8988T (cell line): ENCODE measurements around the gene USP7.
"Not testable (repeated sequence)": the region's sequence is repeated elsewhere in the genome, so short reads cannot be mapped to it uniquely, and the experiment has no call there.

Experiments
- DNase-seq: peaks from one replicate; pipeline ENCODE4 v3.0.0; 2011

USP7 gene

DNA sequence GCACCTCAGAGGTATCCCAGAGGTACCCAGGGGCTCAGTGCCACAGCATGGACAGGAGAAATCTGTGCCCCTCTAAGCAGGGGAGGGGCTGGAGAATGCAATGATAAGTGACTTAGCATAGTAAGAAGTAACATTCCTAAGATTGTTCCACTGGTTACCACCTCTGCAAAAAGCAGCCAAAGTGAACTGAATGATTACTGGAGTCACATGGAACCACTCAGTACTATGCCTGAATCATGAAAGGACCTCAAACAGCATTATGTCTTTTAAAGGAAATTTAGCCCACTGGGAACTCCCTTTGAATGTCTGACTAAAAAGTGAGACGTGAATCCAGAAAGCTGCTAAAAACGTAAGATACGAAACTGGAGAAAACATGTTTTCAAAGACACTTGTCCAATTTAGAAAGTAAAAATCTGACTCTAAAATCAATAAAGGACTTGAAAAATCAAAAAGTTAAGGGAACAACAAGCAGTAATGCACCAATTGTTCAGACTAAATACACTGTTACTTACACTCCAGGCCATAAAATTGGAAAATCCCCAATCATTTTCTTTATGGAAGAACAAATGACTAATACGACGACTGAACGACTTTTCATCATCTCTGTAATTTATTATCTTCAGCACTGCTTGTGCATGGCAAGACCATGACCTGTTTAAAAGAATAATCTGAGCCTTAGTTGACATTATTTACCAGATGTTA lies 42.9 kb downstream of the USP7 start:
- DNase-seq = no peak

DNA sequence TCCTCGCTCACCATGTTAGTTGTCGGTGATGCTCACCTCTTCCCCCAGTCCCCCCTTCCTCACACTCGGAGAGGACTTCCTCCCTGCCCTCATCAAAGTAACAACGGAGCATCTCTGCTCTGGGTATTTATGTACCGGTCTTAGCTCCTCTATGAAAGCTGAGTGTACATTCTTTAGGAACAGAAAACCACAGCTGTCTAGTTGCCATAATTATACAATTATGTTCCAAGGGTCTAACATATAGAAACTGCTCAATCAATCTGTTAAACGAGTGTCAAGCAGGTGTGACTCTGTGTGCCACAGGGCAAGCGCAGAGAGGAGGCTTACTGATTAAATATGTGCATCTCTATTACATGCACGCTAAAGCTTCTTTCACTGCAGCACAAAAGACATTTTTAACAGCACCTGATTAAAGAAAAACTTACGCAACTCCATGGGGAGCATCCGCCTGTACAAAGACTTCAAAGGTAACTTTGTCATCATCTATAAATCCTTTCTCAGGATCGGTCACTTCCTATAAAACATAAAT lies 43.7 kb downstream of the USP7 start:
- no peak for DNase-seq

DNA sequence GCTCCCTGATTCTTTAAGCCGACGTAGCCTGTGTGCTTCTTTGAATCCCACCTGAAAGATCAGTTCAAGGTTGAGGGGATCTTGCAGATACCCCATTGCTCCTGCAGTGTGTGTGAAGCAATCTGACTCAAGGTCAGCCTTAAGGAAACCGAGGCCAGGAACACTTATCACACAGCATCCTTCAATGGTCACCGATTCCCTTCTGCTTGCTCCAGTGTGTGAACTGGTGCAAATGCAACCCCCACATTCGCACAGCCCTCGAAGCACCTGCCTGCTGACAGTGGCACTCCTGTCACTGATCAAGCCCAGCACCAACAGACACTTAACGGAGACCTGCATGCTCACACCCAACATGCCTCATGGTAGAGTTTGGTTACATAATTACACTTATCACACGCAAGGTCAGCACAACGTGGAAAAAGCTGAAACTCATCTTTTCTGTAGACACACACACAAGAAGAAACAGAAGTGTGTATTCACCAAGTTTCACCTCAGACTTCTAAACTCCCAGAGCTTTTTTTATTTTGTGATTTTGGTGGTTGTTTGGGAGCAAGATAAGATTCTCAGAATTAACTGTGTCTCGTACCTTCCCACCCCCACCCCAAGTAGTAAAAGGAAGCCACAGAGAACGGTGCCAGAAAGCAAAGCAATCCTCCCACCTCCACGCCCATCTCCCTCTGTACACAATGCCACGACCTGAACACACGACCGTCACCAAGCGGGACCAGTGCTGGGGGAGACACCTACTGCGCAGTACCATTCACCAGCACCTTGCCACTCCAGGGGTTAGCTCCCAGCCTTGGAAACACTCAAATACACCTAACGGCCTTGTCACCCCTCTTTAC lies 44.4 kb downstream of the USP7 start:
- no peak for DNase-seq

DNA sequence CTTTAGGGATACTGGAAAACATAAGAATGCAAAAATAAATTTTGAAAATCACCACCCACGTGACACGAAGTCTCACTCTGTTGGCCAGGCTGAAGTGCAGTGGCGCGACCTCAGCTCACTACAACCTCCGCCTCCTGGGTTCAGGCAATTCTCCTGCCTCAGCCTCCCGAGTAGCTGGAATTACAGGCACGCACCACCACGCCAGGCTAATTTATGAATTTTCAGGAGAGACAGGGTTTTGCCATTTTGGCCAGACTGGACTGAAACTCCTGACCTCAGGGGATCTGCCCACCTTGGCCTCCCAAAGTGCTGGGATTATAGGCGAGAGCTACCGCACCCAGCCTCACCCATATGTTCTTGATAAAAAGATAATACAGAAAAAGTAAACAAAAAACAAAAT lies 46.4 kb downstream of the USP7 start:
- not testable (repeated sequence) for DNase-seq

DNA sequence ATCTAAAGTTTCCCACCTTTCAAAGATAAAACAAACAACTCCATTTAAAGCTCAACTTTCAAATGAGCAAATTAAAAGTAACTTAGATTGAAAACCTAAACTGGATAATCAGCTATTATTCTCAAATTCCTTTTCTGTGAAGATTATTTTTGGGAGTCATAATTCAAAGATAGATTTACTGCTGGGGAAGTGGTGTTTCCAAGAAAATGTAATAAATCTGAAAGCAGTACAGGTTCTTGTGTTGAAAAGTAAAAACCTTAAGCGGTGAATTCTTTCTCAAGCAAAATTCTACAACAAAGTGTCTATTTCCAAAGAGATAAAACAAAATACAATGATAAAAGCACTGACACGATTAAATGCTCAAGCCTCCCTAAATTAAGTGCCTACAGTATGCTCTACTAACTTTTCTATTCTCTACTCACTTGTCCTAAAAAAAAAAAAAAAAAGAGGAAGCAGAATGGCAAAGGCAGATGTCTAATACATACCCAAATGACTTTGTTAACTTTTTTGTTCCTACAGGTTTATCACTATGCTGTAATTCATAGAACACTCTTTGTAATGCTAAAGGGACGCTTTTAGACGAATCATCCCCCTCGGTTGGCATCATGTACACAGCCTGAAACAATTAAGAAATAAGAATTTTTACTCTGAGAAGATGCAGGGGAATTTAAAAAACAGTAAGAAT lies 47.0 kb downstream of the USP7 start:
- DNase-seq = no peak

DNA sequence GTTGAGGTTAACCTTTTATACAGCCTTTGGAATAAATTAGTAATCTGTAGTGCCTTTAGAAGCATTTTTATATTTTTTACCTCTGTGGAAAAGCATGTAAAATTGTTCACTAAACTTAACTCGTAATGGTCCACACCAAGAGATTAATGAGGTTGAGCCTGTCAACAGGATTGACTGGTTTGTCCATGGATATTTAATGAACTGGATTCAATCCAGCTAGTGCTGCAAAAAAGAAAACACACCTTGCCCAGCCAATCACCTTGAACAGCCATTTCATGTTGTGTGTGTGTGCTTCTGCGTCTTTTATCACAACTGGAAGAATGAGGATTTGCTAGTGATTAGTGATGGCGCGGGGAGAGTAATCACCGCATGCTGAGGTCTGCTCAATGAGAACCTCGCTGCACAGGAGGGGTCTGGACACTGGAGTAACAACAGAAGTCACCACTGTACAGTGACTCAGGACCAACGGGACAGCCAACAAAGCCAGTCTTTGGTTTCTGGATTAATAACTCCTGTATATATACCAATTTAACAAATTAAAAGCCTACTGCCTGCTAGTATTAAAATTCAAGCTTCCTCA lies 47.9 kb downstream of the USP7 start:
- DNase-seq = no peak

DNA sequence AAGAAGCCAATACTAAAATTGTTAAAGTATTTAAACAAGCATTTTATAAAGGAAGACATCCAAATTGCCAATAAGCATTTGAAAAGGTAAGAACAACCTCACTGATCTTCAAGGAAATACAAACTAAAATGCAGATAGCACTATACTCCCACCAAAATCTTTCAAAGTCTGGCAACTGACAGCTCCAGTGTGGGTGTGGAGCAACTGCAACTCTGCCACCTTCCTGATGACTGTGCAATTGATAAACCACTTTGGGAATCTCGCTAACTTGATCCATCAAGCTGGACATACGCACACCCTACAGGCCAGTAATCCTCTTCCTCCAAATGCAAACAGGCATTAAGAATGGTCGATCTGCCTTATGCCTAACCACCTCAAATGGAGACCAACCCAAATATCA lies 49.6 kb downstream of the USP7 start:
- DNase-seq = no peak

DNA sequence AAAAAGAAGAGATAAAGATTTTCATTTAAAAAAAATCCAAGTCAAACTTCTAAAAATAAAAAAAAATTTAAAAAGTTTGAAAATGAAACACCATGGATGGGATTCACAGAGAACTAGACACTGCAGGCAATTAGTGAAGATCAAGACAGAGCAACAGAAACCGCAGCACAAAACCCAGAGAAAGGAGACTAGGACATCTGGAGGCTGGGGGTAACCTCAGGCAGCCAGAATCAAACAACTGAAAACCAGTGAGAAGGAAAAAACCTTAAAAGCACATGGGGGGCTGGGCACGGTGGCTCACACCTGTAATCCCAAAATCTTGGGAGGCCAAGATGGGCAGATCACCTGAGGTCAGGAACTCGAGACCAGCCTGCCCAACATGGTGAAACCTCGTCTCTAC lies 50.9 kb downstream of the USP7 start:
- no peak for DNase-seq

DNA sequence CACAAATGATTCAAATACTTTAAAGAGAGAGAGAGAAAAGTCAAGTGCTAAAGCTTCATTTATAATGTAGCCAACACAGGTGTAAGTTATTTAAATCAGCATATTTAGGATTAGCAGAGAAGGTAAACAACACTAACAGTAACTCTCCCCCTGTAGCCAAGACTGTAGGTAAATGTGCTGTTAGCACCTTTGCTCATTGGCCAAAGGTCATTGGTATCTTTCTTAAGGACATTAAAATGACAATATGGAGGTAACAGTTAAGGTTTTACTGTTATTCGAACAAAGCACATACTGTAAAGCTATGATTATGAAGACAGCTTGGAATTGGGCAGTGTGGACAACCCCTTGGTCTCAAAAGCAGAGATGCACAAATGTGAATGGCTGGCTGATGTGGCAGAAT lies 52.9 kb downstream of the USP7 start:
- DNase-seq = no peak

DNA sequence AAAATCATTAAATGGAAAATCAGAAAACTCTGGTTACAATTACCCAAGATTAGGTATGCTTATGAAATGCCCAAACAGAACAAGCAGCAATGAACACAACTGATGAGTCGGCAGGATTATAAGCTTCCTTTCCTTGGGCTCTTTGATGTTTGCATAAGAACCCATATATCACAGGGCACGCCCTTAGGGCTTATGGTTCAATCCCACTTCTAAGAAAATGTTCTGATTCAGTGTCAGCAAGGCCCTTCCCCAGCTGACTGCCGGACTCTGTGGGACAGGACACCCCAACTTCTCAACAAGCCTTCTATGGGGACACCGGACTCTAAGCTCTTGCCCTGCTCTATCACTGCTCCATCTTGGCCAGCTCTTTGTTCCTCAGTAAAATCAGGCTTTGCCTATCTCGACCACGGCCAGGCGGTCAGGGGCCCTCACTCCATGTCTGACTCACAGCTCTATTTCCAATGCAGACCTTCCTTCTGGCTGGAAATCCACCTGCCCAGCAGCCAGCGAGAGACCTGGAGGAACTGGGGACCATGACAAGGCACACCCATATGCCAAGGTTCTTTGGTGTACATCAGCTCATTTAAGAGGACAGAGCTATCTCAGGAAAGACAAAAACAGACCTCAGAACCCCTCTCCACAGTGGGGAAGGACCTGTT lies 54.8 kb downstream of the USP7 start:
- DNase-seq = no peak

DNA sequence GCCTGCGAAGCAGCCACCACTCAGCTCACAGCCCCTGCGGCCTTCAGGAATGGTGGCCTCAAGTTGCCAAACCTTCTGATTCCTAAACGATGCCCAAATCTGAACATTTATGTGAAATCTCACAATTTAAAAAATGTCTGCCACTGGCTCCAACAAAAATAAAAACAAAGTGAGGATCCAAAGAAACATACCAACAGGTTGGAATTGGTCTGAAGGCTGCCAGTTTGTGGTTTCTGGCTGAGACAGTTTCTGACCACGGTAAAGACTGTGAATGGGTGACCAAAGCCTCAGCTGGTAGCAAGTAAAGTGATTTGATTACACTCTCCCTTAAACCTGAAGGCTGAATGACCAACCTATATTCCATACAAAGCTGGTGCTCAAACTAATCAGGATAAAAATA lies 56.6 kb downstream of the USP7 start:
- DNase-seq = no peak

DNA sequence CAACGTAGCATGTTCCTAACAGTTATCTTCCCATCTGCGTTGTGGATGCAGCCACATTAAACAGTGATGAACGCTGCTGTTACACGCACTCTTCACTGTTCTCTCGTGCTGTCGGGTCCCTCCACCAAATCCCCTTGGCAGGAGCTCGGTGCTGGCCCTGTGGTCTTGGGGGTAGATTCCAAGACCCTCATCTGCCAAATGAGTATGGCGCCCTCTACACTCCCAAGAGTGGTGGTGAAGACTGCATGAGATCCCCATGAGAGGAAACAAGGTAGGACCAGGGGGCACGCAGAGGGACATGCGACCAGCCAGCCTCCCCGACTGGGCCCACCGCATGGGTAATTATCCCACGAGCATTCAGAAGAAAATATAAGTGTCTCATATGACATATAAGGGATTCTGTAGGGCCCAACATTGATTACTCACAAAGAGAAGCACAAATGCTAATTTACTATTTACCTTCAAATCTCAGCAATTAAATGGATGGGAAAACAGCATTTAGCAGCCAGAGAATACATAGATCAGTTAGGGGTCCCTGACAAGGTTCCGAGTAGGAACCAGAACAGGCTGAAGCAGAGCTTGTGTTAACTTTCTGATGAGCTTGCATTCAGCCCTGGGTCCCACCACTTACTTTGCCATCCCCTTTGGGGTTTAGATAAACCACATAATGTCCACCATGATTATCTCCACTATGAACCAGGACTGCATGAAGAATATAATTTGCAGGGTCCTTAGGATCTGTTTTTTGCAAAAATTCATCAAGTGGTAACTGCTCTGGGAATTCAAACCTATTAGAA lies 57.7 kb downstream of the USP7 start:
- no peak for DNase-seq

DNA sequence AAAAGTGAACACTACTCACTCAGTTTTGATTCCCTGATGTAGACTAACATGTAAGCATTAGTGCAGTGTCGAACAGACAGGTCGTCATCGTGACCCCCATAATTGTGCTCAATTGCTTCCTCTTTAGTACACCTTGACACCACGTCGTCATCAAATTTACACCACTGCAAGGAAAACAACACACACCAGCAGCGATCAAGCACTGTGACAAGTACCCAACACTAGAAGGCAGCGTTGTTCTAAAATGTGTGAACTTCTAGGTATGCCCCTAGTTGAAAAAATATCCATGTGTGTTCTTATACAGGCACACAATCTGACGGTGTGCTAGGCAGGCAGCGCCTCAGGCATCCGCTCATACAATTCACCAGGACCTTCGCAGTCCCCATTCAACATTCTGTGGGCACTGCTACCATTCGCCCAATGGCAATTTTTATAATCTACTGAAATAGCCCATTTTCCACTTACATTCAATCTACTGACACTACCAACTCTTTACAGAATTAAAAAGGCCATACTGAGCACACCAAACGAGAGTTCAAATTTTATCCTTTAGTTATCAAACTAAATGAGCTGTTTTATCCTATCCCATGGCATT lies 58.4 kb downstream of the USP7 start:
- no peak for DNase-seq

DNA sequence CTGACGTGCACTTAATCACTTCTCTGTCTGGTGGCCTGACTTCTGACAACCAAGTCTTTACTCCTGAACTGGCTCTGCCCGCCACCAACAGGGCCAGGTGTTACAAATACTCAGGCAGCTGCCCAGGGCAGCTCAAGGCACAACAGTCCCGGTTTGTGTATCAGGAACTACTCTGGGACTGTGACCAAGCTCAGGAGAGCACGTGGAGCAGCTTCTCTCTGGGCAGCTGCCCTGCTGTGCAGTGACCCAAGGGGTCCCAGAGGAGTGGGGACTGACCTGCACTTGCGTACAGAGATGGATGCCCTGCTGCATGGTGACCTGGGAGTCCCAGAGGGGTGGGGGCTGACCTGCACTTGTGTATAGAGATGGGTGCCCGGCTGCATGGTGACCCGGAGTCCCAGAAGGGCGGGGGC lies 59.7 kb downstream of the USP7 start:
- DNase-seq = no peak

DNA sequence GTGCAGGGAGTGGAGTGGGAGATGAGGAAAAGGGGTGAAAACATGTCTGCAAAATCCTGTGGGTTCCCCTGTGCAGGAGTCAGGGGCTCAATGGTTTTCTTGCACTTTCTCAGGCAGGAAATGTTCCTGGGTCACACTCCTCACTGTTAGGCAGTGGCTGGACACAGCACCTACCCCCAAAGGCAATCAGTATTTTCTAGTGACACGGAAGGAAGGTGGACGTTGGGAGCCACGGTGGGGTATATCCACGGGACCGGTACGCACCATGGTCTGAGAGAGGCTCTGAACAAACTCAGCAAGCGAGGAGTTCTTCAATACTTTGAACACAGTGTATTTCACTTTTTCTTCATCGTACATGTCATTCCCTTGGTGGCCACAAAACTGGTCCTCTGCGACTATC lies 60.7 kb downstream of the USP7 start:
- DNase-seq = no peak

DNA sequence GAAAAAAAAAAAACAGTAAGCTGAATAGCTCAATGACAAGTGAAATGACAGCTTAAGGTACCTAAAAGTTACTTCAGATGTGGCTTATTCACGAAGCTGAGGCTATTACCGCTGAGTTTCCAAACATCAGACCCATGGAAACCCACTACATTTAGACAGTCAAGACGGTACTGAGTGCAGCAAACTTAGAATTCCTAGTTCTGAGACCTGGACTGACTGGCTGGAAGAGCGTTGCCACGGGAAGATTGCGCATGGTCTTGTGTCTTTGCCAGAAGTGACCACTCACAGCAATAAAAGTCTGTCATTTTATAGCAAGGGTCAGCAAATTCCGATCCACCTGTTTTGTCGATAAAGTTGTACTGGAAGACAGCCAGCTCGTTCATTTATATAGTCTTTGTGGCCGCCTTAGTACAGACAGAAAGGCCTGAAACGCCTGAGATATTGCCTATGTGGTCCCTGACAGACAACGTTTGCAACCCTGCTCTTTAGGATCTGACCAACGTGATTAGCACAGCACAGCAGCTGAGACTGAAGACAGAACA lies 62.3 kb downstream of the USP7 start:
- no peak for DNase-seq

DNA sequence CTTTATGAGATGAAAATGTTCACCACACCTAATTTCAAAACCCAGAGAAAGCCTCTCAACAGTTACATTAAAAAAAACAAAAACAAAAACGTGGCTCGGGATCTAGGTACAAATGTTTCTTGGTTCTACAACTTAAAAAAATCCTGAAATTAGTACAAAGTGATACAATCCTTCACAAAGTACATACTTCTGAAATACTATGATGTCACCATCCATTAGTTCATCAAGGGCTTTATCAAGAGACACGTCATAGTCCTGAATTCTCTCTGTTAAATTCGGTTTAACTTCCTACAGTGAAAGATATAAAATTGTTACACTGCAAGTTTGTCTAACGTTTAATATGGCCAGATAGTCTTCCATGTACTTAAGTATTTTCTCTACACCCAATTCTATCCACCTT lies 63.4 kb downstream of the USP7 start:
- no peak for DNase-seq

DNA sequence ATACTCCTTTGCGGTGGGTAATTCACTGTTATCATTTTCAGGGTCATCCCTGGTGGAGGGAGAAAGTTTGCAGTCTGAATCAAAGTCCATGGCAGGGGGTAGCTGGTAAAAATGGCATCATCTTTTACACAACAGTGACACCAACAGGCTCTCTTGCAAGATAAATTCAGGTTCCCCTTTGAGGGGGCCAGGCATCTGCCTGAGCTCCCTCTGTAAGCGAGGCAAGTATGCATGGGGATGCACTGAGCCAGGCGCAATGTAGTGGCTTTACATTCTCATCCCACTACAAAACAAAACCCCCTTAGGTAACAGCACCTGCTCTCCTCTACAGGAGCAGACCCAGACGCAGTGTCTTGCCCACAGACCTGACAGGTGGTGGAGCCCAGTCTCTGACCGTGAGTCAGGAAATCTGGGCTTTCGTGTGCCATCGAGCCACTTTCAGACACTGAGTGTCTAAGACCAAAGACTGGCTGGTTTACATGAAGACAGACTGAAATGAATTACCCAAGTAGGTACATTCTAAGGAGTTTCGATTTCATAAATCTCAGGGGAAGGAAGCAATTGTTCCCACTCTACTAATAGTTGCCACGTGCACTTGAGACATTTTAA lies 63.9 kb downstream of the USP7 start:
- DNase-seq = no peak

DNA sequence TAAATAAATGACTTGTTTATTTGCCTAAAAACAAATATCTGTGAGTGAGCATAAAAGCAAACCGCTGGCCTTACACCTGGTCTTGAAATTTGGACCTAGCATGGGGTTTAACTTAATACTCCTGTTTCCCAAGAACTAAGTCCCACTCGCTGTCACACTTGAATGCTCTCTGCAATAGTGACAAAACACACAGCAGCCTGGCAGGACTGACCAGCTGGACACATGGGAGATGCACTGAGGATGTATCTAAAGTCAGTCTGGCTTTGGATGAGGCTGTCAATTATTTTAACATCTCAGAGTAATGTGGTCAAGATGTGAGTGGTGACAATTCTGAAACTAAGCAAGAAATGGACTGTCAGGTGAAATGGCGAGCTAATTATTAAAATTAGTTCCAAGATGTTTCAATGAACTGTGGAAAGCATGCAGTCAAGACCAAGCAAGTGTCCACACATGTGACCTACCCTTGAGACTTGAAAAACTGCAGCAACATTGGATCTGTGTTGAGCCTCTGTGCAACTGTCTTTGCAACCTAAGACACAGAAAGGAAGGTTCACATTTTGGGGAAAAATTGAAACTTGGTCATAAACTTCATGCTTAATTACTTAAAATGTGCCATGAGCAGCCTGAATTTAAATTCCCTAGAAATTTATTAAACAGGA lies 64.9 kb downstream of the USP7 start:
- no peak for DNase-seq

DNA sequence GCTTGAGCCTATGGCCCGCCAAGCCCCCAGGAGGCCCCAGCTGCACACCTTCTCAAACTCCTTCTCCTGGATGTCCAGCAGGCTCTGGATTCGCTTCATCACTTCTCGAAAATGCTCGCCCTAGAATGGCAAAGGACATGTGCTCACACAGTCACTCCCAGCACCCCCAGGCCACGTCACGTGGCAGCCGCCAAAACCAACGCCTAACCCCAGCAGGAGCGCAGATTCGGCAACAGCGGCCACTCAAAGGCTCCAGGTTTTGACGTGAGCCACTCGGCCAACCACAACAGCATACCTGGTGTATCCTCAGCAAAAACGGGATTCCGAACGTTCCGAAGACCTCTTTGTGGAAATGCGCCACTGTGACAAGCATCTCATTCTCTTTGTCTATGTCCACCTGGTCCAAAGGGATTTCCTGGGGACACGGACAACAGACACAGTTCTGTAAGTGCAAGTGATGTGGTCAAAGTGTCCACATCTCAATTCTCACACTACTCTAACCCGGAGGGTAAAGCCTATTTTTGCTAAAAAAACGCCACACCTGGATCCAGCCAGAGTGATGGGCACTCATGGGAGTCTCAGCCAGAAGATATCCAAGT lies 68.9 kb downstream of the USP7 start:
- DNase-seq = no peak
